PC-3 (cell line): ENCODE measurements around the gene HYKK. TPM values are rescaled to one million over a fixed set of nuclear protein-coding genes. Genes with fewer than 3 reads are reported as not detected.

Experiments used
- ATAC-seq: fragments of 200-7000 bp; cut with Tn5 transposase; 2 replicates; pipeline ENCODE4 v1.9.1; 2020; ENCODE audit warnings: mild to moderate bottlenecking, moderate library complexity
- BruUV-seq: library from RNA; stranded (reverse); fragments of 400-500 nt; replicated peaks from 2 replicates; lab custom pipeline; 2021; lab: Mats Ljungman, UMichigan
- CTCF ChIA-PET: fragments of 300-600 bp; sonication (Branson Sonifier 250); formaldehyde crosslinking; loops from one replicate; lab custom pipeline; 2022; ENCODE audit warnings: antibody characterized with exemption; lab: Charles Lee
- POLR2A ChIA-PET: fragments of 300-600 bp; sonication (Branson Sonifier 250); formaldehyde crosslinking; loops from one replicate; lab custom pipeline; 2022; ENCODE audit warnings: antibody characterized with exemption; ENCODE audit not compliant: unreplicated experiment; lab: Charles Lee
- DNase-seq: peaks from one replicate; pipeline ENCODE4 v3.0.0-alpha.2; 2015
- H2AFZ ChIP-seq: fragments of 300-600 bp; sonication (generic); 2 replicates; pipeline ENCODE4 v1.6.0; 2016; ENCODE audit warnings: antibody characterized with exemption, low read length
- H3F3A ChIP-seq: fragments of 300-600 bp; sonication (generic); one replicate; pipeline ENCODE4 v1.6.0; 2017; ENCODE audit warnings: antibody characterized with exemption, low read length, control low read depth, mild to moderate bottlenecking; ENCODE audit not compliant: unreplicated experiment
- H3K27ac ChIP-seq: fragments of 300-600 bp; sonication (generic); 2 replicates; pipeline ENCODE4 v1.5.1; 2016; ENCODE audit warnings: mild to moderate bottlenecking, low read length
- H3K27me3 ChIP-seq: fragments of 300-600 bp; sonication (generic); 2 replicates; pipeline ENCODE4 v1.6.1; 2016; ENCODE audit warnings: low read length, mixed read lengths
- H3K36me3 ChIP-seq: fragments of 300-600 bp; sonication (generic); 2 replicates; pipeline ENCODE4 v1.6.1; 2016; ENCODE audit warnings: low read depth, mixed run types, low read length, mixed read lengths
- H3K4me1 ChIP-seq: fragments of 300-600 bp; sonication (generic); 2 replicates; pipeline ENCODE4 v1.5.1; 2016; ENCODE audit warnings: low read length; ENCODE audit not compliant: insufficient read depth
- H3K4me2 ChIP-seq: fragments of 300-600 bp; sonication (generic); 2 replicates; pipeline ENCODE4 v1.6.0; 2016; ENCODE audit warnings: low read length
- H3K4me3 ChIP-seq: fragments of 300-600 bp; sonication (generic); 2 replicates; pipeline ENCODE4 v1.5.1; 2016; ENCODE audit warnings: mild to moderate bottlenecking, low read length, mixed read lengths
- H3K79me2 ChIP-seq: fragments of 300-600 bp; sonication (generic); 2 replicates; pipeline ENCODE4 v1.6.1; 2017; ENCODE audit warnings: low read length, mixed read lengths
- H3K9ac ChIP-seq: fragments of 300-600 bp; sonication (generic); 2 replicates; pipeline ENCODE4 v1.6.0; 2016; ENCODE audit warnings: mild to moderate bottlenecking, low read length
- H3K9me2 ChIP-seq: fragments of 300-600 bp; sonication (generic); replicated peaks from 2 replicates; pipeline ENCODE4 v1.6.1; 2016; ENCODE audit warnings: mixed run types, low read length, mixed read lengths
- H3K9me3 ChIP-seq: fragments of 300-600 bp; sonication (generic); 2 replicates; pipeline ENCODE4 v1.6.1; 2016; ENCODE audit warnings: low read length, mixed read lengths
- H4K20me1 ChIP-seq: fragments of 300-600 bp; sonication (generic); 2 replicates; pipeline ENCODE4 v1.6.1; 2016; ENCODE audit warnings: low read length, mixed read lengths
- CTCF ChIP-seq: fragments of 300-600 bp; sonication (generic); conservative IDR thresholded peaks from 2 replicates; pipeline ENCODE4 v1.5.1; 2017; ENCODE audit warnings: antibody characterized with exemption, low read depth, mild to moderate bottlenecking, low read length
- EZH2 ChIP-seq: fragments of 300-600 bp; sonication (generic); IDR thresholded peaks from one replicate; pipeline ENCODE4 v1.6.1; 2017; ENCODE audit warnings: antibody characterized with exemption, mild to moderate bottlenecking, low read length; ENCODE audit not compliant: unreplicated experiment
- EZH2phosphoT487 ChIP-seq: fragments of 300-600 bp; sonication (generic); IDR thresholded peaks from 2 replicates; pipeline ENCODE4 v1.6.1; 2018; ENCODE audit warnings: mild to moderate bottlenecking, antibody characterized with exemption, low read length, borderline replicate concordance
- intact Hi-C: fragments of 100-400 bp; cut with micrococcal nuclease; formaldehyde crosslinking; loops from 2 replicates; pipeline ENCODE4 v1.9.0; 2023
- total RNA-seq: library from RNA; depleted of rRNA; stranded (reverse); fragments of >200 nt; gene quantifications from 2 replicates; pipeline ENCODE4 v1.2.3, GENCODE V29; 2014

HYKK gene
- total RNA-seq, 1 experiment from 2014 or later: 7.3 TPM

GRCh38 chr15:78461171-78461888 is 46.0 kb upstream of the HYKK start:
- no peak overlapping the region for H3K27ac ChIP-seq
- TF ChIP-seq EZH2 (no peak), EZH2phosphoT487 (no peak), CTCF (no peak)
- peak; percentile 7 for DNase-seq
- H3F3A ChIP-seq: no peaks in the 10 kb centered on the region
- H4K20me1 ChIP-seq: peaks cover 34% of the 10 kb centered on the region
- intact Hi-C loops: no loop called here
- peaks cover 69% of the 10 kb centered on the region for H3K79me2 ChIP-seq
- H3K9me3 ChIP-seq: no peaks in the 10 kb centered on the region
- peaks cover 35% of the 10 kb centered on the region for H3K36me3 ChIP-seq
- ChIA-PET POLR2A (no interaction called here), CTCF (no interaction called here)
- ATAC-seq: peak; percentile 70
- peaks cover 24% of the 10 kb centered on the region for H3K4me1 ChIP-seq
- H3K4me3 ChIP-seq: no peak overlapping the region
- peak overlapping the region; percentile 30; the same call in 1 of the 2 replicates for H3K4me2 ChIP-seq
- no peaks in the 10 kb centered on the region for H3K27me3 ChIP-seq
- no peaks in the 10 kb centered on the region for H3K9me2 ChIP-seq
- no TSS peak for BruUV-seq
- no peak overlapping the region for H2AFZ ChIP-seq
- no peak overlapping the region for H3K9ac ChIP-seq

- Histone ChIP-seq H3K27me3 (no peaks in the 10 kb centered on the region), H3K4me1 (no peaks in the 10 kb centered on the region), H3F3A (no peaks in the 10 kb centered on the region), H3K9ac (no peak overlapping the region), H3K79me2 (0 out of 2 replicates have a peak, but pooled peaks cover 2% of the 10 kb centered on the region), H3K9me3 (no peaks in the 10 kb centered on the region), H2AFZ (no peak overlapping the region), H4K20me1 (no peaks in the 10 kb centered on the region), H3K4me3 (no peak overlapping the region), H3K36me3 (peaks cover 53% of the 10 kb centered on the region), H3K27ac (no peak overlapping the region), H3K4me2 (no peak overlapping the region), H3K9me2 (no peaks in the 10 kb centered on the region)
- TF ChIP-seq EZH2 (no peak), CTCF (no peak), EZH2phosphoT487 (no peak)
- intact Hi-C loops: no loop called here
- no peak for ATAC-seq
- no peak for DNase-seq
- ChIA-PET CTCF (no interaction called here), POLR2A (no interaction called here)
- no TSS peak for BruUV-seq
Observed at GRCh38 chr15:78469031-78469430, 38.3 kb upstream of the HYKK start.

GRCh38 chr15:78477295-78477694 is 30.1 kb upstream of the HYKK start:
- Histone ChIP-seq H3K9me3 (no peaks in the 10 kb centered on the region), H3K9me2 (no peaks in the 10 kb centered on the region), H4K20me1 (no peaks in the 10 kb centered on the region), H3K4me2 (no peak overlapping the region), H3K4me1 (no peaks in the 10 kb centered on the region), H3K36me3 (peaks cover 40% of the 10 kb centered on the region), H3F3A (no peaks in the 10 kb centered on the region), H3K4me3 (no peak overlapping the region), H3K9ac (no peak overlapping the region), H3K27ac (no peak overlapping the region), H3K27me3 (no peaks in the 10 kb centered on the region), H3K79me2 (no peaks in the 10 kb centered on the region), H2AFZ (no peak overlapping the region)
- no peak for ATAC-seq
- CTCF ChIA-PET: no interaction called here
- TF ChIP-seq EZH2phosphoT487 (no peak), CTCF (no peak), EZH2 (no peak)
- intact Hi-C loops: no loop called here
- no peak for DNase-seq
- no TSS peak for BruUV-seq
- POLR2A ChIA-PET: no interaction called here
